Neural crest cell (in vitro differentiated cells): ENCODE results near the gene PSPN. TPM values are rescaled to one million over a fixed set of nuclear protein-coding genes. Genes with fewer than 3 reads are reported as not detected.
"Not testable (repeated sequence)": the region's sequence is repeated elsewhere in the genome, so short reads cannot be mapped to it uniquely, and the experiment has no call there.

ENCODE experiments used
- DNase-seq: peaks from one replicate; pipeline ENCODE4 v3.0.0; 2021; ENCODE audit warnings: low read depth, mixed read lengths, low spot score
- H3K27ac Mint-ChIP-seq: one replicate; pipeline ENCODE4 v1.8.0; 2021; ENCODE audit warnings: mild to moderate bottlenecking, mixed read lengths; ENCODE audit not compliant: unreplicated experiment
- H3K27me3 Mint-ChIP-seq: 2 replicates; pipeline ENCODE4 v1.8.0; 2021; ENCODE audit warnings: low read depth, mild to moderate bottlenecking, mixed read lengths
- H3K36me3 Mint-ChIP-seq: 2 replicates; pipeline ENCODE4 v1.8.0; 2021; ENCODE audit warnings: low read depth, mild to moderate bottlenecking, mixed read lengths
- H3K4me1 Mint-ChIP-seq: 2 replicates; pipeline ENCODE4 v1.8.0; 2021; ENCODE audit warnings: mixed read lengths
- H3K4me3 Mint-ChIP-seq: one replicate; pipeline ENCODE4 v1.8.0; 2021; ENCODE audit warnings: mild to moderate bottlenecking, mixed read lengths
- H3K9me3 Mint-ChIP-seq: 2 replicates; pipeline ENCODE4 v1.8.0; 2021; ENCODE audit warnings: mixed read lengths
- total RNA-seq: library from RNA; stranded (reverse); gene quantifications from 2 replicates; pipeline ENCODE4 v1.2.1, GENCODE V29; 2021
- TF ChIP-seq, protein P1 (sequence below): fragments of 200-600 bp; sonication (generic); conservative IDR thresholded peaks from 2 replicates; pipeline ENCODE4 v1.5.0; 2021; ENCODE audit warnings: antibody characterized with exemption, mild to moderate bottlenecking

Gene PSPN
- total RNA-seq, 1 donor from 2014 or later, result 4.4 TPM

DNA sequence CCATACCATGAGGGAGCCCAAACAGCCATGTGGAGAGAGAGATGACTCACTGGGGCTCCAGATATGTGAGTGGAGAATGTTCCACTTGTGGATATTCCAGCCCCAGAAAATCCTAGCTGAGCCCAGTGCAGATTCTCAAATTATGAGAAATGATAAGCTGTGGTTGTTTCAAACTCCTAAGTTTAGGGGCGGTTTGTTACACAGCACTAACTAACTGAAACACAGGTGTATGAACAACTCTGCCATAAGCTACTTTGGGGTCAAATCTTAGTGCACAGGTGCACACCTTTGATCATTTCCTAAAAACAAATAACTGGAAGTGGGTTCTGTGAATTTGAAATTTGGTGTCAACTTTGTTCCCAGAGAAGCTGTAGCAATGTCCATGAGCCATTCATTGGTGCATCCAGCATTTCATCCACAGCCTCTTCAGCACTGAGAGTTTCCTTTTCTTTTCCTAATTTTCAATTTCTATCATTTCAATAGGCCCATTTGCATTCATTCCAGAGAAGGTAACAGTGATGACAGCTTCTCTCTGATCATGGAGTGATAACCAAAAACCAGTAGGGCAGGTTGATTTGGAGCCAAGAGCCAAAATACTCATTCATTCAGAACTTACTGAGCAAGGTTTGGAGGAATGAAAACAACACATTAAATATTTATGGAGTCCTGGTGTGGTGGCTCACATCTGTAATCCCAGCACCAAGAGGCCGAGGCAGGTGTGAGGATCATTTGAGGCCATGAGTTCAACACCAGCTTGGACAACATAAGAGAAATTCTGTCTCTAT lies 23.2 kb downstream of the PSPN start:
- peaks cover 15% of the 10 kb centered on the region for H3K27me3 Mint-ChIP-seq
- TF ChIP-seq, protein P1, sequence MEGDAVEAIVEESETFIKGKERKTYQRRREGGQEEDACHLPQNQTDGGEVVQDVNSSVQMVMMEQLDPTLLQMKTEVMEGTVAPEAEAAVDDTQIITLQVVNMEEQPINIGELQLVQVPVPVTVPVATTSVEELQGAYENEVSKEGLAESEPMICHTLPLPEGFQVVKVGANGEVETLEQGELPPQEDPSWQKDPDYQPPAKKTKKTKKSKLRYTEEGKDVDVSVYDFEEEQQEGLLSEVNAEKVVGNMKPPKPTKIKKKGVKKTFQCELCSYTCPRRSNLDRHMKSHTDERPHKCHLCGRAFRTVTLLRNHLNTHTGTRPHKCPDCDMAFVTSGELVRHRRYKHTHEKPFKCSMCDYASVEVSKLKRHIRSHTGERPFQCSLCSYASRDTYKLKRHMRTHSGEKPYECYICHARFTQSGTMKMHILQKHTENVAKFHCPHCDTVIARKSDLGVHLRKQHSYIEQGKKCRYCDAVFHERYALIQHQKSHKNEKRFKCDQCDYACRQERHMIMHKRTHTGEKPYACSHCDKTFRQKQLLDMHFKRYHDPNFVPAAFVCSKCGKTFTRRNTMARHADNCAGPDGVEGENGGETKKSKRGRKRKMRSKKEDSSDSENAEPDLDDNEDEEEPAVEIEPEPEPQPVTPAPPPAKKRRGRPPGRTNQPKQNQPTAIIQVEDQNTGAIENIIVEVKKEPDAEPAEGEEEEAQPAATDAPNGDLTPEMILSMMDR, result no peak
- no peak overlapping the region for H3K4me3 Mint-ChIP-seq
- no peaks in the 10 kb centered on the region for H3K9me3 Mint-ChIP-seq
- H3K4me1 Mint-ChIP-seq, result no peaks in the 10 kb centered on the region
- no peak for DNase-seq
- H3K36me3 Mint-ChIP-seq, result no peaks in the 10 kb centered on the region
- no peak overlapping the region for H3K27ac Mint-ChIP-seq

GRCh38 chr19:6350688-6351087 lies 25.0 kb downstream of the PSPN start:
- Mint-ChIP-seq H3K27me3 (peaks cover 21% of the 10 kb centered on the region), H3K27ac (no peak overlapping the region), H3K9me3 (no peaks in the 10 kb centered on the region), H3K36me3 (no peaks in the 10 kb centered on the region), H3K4me3 (no peak overlapping the region), H3K4me1 (no peaks in the 10 kb centered on the region)
- TF ChIP-seq, protein P1, result no peak
- DNase-seq, result no peak

GRCh38 chr19:6349271-6349670 lies 26.5 kb downstream of the PSPN start:
- DNase-seq, H3K27ac Mint-ChIP-seq, H3K36me3 Mint-ChIP-seq, H3K9me3 Mint-ChIP-seq, H3K4me3 Mint-ChIP-seq, H3K4me1 Mint-ChIP-seq: not testable (repeated sequence)
- peaks cover 21% of the 10 kb centered on the region for H3K27me3 Mint-ChIP-seq

GRCh38 chr19:6343462-6343861 lies 32.3 kb downstream of the PSPN start:
- no peak overlapping the region for H3K4me3 Mint-ChIP-seq
- H3K27me3 Mint-ChIP-seq, result peaks cover 17% of the 10 kb centered on the region
- H3K27ac Mint-ChIP-seq, result no peak overlapping the region
- DNase-seq, result no peak
- TF ChIP-seq, protein P1, result no peak
- no peaks in the 10 kb centered on the region for H3K9me3 Mint-ChIP-seq
- no peaks in the 10 kb centered on the region for H3K4me1 Mint-ChIP-seq
- H3K36me3 Mint-ChIP-seq, result no peaks in the 10 kb centered on the region

DNA sequence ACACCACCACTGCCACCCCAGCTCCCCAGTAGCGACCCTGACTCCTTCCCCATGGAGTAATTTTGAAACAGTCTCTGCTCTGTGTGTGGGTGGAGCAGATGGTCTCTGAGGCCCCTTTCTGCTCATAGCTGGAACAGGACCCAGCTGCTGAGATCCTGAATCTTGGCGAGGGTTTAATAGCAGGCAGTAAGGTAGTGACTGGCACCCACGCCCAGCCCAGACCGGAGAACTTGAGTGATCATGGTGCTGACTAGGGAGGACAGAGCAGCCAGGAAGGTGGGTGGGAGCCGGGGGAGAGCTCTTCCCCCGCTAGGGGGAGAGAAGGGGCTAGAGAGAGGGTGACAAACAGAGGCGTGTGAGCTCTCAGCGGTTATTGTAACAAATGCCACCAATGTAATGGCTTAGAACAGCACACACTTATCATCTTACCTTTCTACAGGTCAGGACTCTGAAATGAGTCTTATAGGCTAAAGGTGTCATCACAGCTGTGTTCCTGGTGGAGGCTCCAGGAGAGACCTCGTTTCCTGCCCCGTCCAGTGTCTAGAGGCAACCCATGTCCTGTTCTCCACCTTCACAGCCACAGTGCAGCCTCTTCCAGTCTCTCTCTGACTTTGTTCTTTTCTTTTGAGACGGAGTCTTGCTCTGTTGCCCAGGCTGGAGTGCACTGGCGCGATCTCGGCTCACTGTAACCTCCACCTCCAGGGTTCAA lies 35.1 kb downstream of the PSPN start:
- no peak overlapping the region for H3K4me3 Mint-ChIP-seq
- no peak for DNase-seq
- H3K9me3 Mint-ChIP-seq, result no peaks in the 10 kb centered on the region
- TF ChIP-seq, protein P1, result no peak
- peak overlapping the region; percentile 47 for H3K27ac Mint-ChIP-seq
- H3K27me3 Mint-ChIP-seq, result peaks cover 7% of the 10 kb centered on the region
- no peaks in the 10 kb centered on the region for H3K36me3 Mint-ChIP-seq
- no peaks in the 10 kb centered on the region for H3K4me1 Mint-ChIP-seq
